Keratinocyte (primary cell): ENCODE data around the gene NUP214. TPM values are rescaled to one million over a fixed set of nuclear protein-coding genes. Genes with fewer than 3 reads are reported as not detected.

Experiments
- DNase-seq: peaks from one replicate; pipeline ENCODE4 v3.0.0-alpha.2; 2011; ENCODE audit warnings: low read depth, missing footprints, low spot score
- FAIRE-seq: peaks from 2 replicates; lab custom pipeline; 2011; peaks lifted over from hg19 to GRCh38; lab: Jason Lieb, UNC
- H2AFZ ChIP-seq: 2 replicates; pipeline ENCODE4 v1.6.0; 2012; ENCODE audit warnings: low read length, control low read depth, inconsistent platforms; ENCODE audit not compliant: control insufficient read depth
- H3K27ac ChIP-seq: 2 replicates; pipeline ENCODE4 v1.5.1; 2011; ENCODE audit warnings: low read length; ENCODE audit not compliant: control insufficient read depth, insufficient read depth
- H3K27me3 ChIP-seq: 3 replicates; pipeline ENCODE4 v1.6.0; 2011; ENCODE audit warnings: low read length; ENCODE audit not compliant: control insufficient read depth, insufficient read depth; ENCODE audit errors: extremely low read depth
- H3K36me3 ChIP-seq, 2 experiments: 2 replicates in 1 of 2; 3 replicates in 1 of 2; pipeline ENCODE4 v1.5.1; 2011; ENCODE audit warnings: low read length in 2 of 2, mild to moderate bottlenecking in 1 of 2; ENCODE audit not compliant: control insufficient read depth in 2 of 2, insufficient read depth in 2 of 2; ENCODE audit errors: extremely low read depth in 1 of 2
- H3K4me1 ChIP-seq: 3 replicates; pipeline ENCODE4 v1.5.1; 2011; ENCODE audit warnings: low read length; ENCODE audit not compliant: control insufficient read depth, insufficient read depth; ENCODE audit errors: extremely low read depth
- H3K4me2 ChIP-seq: 3 replicates; pipeline ENCODE4 v1.6.0; 2011; ENCODE audit warnings: low read depth, low read length; ENCODE audit not compliant: control insufficient read depth, insufficient read depth; ENCODE audit errors: extremely low read depth
- H3K4me3 ChIP-seq, 3 experiments: fragments of 200-600 bp in 1 of 3; sonication (generic) in 1 of 3; 2 replicates in 2 of 3; 3 replicates in 1 of 3; pipeline ENCODE4 v1.5.1; 2011 to 2016; ENCODE audit warnings: low read length in 3 of 3, mild to moderate bottlenecking in 3 of 3, control low read depth in 2 of 3, inconsistent platforms in 1 of 3, low read depth in 1 of 3, mixed read lengths in 1 of 3, mixed run types in 1 of 3, moderate library complexity in 1 of 3; ENCODE audit not compliant: control insufficient read depth in 2 of 3, insufficient read depth in 2 of 3; ENCODE audit errors: extremely low read depth in 1 of 3
- H3K79me2 ChIP-seq: 2 replicates; pipeline ENCODE4 v1.6.0; 2012; ENCODE audit warnings: low read length; ENCODE audit not compliant: control insufficient read depth, insufficient read depth
- H3K9ac ChIP-seq: 3 replicates; pipeline ENCODE4 v1.6.0; 2011; ENCODE audit warnings: low read length; ENCODE audit not compliant: control insufficient read depth, insufficient read depth; ENCODE audit errors: extremely low read depth
- H3K9me1 ChIP-seq: 3 replicates; pipeline ENCODE4 v1.6.0; 2011; ENCODE audit warnings: low read length; ENCODE audit not compliant: control insufficient read depth, insufficient read depth; ENCODE audit errors: extremely low read depth
- H3K9me3 ChIP-seq: 2 replicates; pipeline ENCODE4 v1.5.1; 2012; ENCODE audit warnings: low read depth, low read length; ENCODE audit not compliant: control insufficient read depth
- H4K20me1 ChIP-seq: 3 replicates; pipeline ENCODE4 v1.6.0; 2011; ENCODE audit warnings: low read length; ENCODE audit not compliant: control insufficient read depth, insufficient read depth; ENCODE audit errors: extremely low read depth
- CTCF ChIP-seq, 3 experiments: IDR thresholded peaks in 1 of 3; conservative IDR thresholded peaks in 1 of 3; optimal IDR thresholded peaks in 1 of 3; 2 replicates in 2 of 3; 3 replicates in 1 of 3; pipeline versions ENCODE3 to v1.5.1; 2011; ENCODE audit warnings: low read length in 3 of 3, mild to moderate bottlenecking in 3 of 3, moderate library complexity in 2 of 3, control low read depth in 1 of 3, inconsistent platforms in 1 of 3; ENCODE audit not compliant: insufficient read depth in 2 of 3; ENCODE audit errors: extremely low read depth in 1 of 3
- EZH2 ChIP-seq: IDR thresholded peaks from one replicate; pipeline ENCODE4 v1.6.1; 2012; ENCODE audit warnings: inconsistent platforms, mild to moderate bottlenecking, low read length, moderate library complexity
- dilution Hi-C: fragments of 300-500 bp; cut with MboI; formaldehyde crosslinking; loops from one replicate; pipeline ENCODE4 v1.7.0; 2020; ENCODE audit warnings: low sequenced_read_pairs; ENCODE audit not compliant: extremely low pct_ligation_motif_present
- polyA plus RNA-seq, 5 experiments: library from polyadenylated mRNA; depleted of rRNA in 3 of 5; stranded (reverse) in 3 of 5; stranded (forward) in 1 of 5; unstranded in 1 of 5; fragments of >200 nt; gene quantifications; 1 replicate in 1 of 5; 2 replicates in 3 of 5; 3 replicates in 1 of 5; pipeline versions ENCODE4 v1.2.1 to v1.2.3, GENCODE V29; 2011 to 2012; ENCODE audit warnings: missing spikeins in 2 of 5, low read depth in 1 of 5, low replicate concordance in 1 of 5

The NUP214 gene
- polyA plus RNA-seq, 1 donor (not counting 4 experiments of a cell fraction or from before 2014, with no cell fraction given): 7.3 TPM

GRCh38 chr9:131263701-131264100 is 138.3 kb downstream of the NUP214 start:
- FAIRE-seq: no peak
- Histone ChIP-seq H3K4me2 (no peak overlapping the region), H3K9me1 (no peaks in the 10 kb centered on the region)

GRCh38 chr9:131264231-131264630 is 138.8 kb downstream of the NUP214 start:
- Histone ChIP-seq H3K4me1 (peaks cover 13% of the 10 kb centered on the region), H3K9ac (no peak overlapping the region), H3K4me3 (no peak overlapping the region), H3K79me2 (no peaks in the 10 kb centered on the region), H3K27ac (no peak overlapping the region), H3K9me3 (no peaks in the 10 kb centered on the region), H3K36me3 (no peaks in the 10 kb centered on the region), H3K27me3 (peaks cover 6% of the 10 kb centered on the region), H3K9me1 (no peaks in the 10 kb centered on the region), H3K4me2 (no peak overlapping the region), H2AFZ (no peak overlapping the region), H4K20me1 (no peaks in the 10 kb centered on the region)
- DNase-seq: no peak
- dilution Hi-C loops: no loop called here
- TF ChIP-seq EZH2 (no peak), CTCF (optimal IDR thresholded peaks at IDR 0.05 in 1 of 3, IDR thresholded peaks at IDR 0.05 in 1 of 3, conservative IDR thresholded peaks at IDR 0.05 in 1 of 3; ENCODE audit: extremely low read depth in 1 of 3, insufficient read depth in 2 of 3, low read length in 3 of 3) (no peak)
- FAIRE-seq: no peak

More at GRCh38 chr9:131263701-131264100, 138.3 kb downstream of the NUP214 start:
- Histone ChIP-seq H3K4me3 (no peak overlapping the region), H2AFZ (no peak overlapping the region), H4K20me1 (no peaks in the 10 kb centered on the region), H3K79me2 (no peaks in the 10 kb centered on the region), H3K4me1 (peaks cover 13% of the 10 kb centered on the region), H3K27me3 (peaks cover 6% of the 10 kb centered on the region), H3K27ac (no peak overlapping the region), H3K9me3 (no peaks in the 10 kb centered on the region), H3K9ac (no peak overlapping the region), H3K36me3 (no peaks in the 10 kb centered on the region)
- TF ChIP-seq CTCF (optimal IDR thresholded peaks at IDR 0.05 in 1 of 3, IDR thresholded peaks at IDR 0.05 in 1 of 3, conservative IDR thresholded peaks at IDR 0.05 in 1 of 3; ENCODE audit: extremely low read depth in 1 of 3, insufficient read depth in 2 of 3, low read length in 3 of 3) (no peak), EZH2 (no peak)
- DNase-seq: no peak
- dilution Hi-C loops: no loop called here
